ENCODE results near the gene ATXN7L1. TPM values are rescaled to one million over a fixed set of nuclear protein-coding genes. Genes with fewer than 3 reads are reported as not detected.

The ATXN7L1 gene
- total RNA-seq, 1 experiment from 2014 or later, result 24.3 TPM

DNA sequence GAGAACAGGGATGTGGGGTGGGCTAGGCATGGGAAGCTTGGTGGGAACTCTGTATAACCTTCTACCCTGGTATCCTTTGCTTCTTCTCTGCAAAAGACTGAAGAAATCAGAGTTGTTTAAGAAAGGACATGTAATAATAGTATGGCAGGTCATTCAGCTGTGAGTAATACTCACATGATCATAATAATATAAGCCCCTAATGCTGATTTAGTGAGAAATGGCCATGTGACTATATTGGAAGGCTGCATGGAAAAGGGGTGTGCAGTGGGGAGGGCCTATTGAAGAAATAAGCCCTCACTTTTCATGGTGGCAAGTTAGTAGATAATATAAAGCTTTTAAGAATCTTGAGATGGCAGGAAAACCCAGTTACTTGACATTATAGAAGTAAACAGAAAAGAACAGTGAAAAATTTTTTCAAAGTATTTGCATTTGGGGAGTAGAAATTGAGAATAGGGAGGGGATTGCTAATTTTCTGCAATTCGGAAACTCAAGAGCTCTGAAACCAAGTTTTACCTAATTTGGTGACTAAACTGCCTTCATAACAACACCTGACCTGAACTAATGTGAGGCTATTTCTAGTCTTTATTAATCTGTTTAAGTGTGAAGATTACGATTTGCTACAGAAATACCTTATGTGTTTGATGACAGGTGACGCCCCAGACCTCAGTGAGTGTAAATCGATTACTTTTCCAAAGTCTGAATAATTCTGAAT is 44.4 kb downstream of the ATXN7L1 start:
- H3K4ac ChIP-seq (ENCODE audit: low read depth, low read length), result no peak overlapping the region
- H2AFZ ChIP-seq (ENCODE audit: low read length), result no peak overlapping the region
- H3K18ac ChIP-seq (ENCODE audit: insufficient read length, low read depth, low read length), result no peak overlapping the region
- H3K4me2 ChIP-seq (ENCODE audit: insufficient read depth, insufficient read length, low read length), result no peak overlapping the region
- DNase-seq, result no peak
- no peak overlapping the region for H2AK5ac ChIP-seq (ENCODE audit: insufficient read length, low read length)
- no peak overlapping the region for H3K14ac ChIP-seq (ENCODE audit: insufficient read depth, low read length)
- peaks cover 40 to 44% of the 10 kb centered on the region in 2 experiments for H3K4me1 Mint-ChIP-seq
- peaks cover 13% of the 10 kb centered on the region for H3K27me3 Mint-ChIP-seq (ENCODE audit: low read depth)
- no peaks in the 10 kb centered on the region for H3K23me2 ChIP-seq (ENCODE audit: insufficient read length, low read depth, low read length, poor library complexity, severe bottlenecking)
- H3K9me3 ChIP-seq (ENCODE audit: control insufficient read depth, low read depth, low read length), result no peaks in the 10 kb centered on the region
- H4K5ac ChIP-seq (ENCODE audit: insufficient read length, low read depth, low read length), result no peak overlapping the region
- H3T11ph ChIP-seq (ENCODE audit: low read length), result no peak overlapping the region
- no peaks in the 10 kb centered on the region for H3K79me1 ChIP-seq (ENCODE audit: insufficient read depth, low read depth, low read length, poor library complexity, severe bottlenecking)
- no peak overlapping the region for H3K9ac ChIP-seq (ENCODE audit: extremely low read depth, insufficient read length, low read length)
- peaks cover 8% of the 10 kb centered on the region for H3K4me1 ChIP-seq (ENCODE audit: insufficient read depth, low read length)
- H4K91ac ChIP-seq (ENCODE audit: insufficient read length, low read depth, low read length), result no peak overlapping the region
- H3K23ac ChIP-seq (ENCODE audit: insufficient read length, low read depth, low read length), result no peak overlapping the region
- H3K27ac ChIP-seq (ENCODE audit: insufficient read length, low read depth, low read length), result no peak overlapping the region
- H2BK120ac ChIP-seq (ENCODE audit: low read depth, low read length, poor library complexity, severe bottlenecking), result no peak overlapping the region
- H2BK15ac ChIP-seq (ENCODE audit: low read depth, low read length), result no peak overlapping the region
- H4K20me1 ChIP-seq (ENCODE audit: control insufficient read depth, insufficient read depth, insufficient read length), result no peaks in the 10 kb centered on the region
- no peak overlapping the region for H2BK12ac ChIP-seq (ENCODE audit: insufficient read length, low read depth, low read length)
- no peak overlapping the region for H4K8ac ChIP-seq (replicated peaks; ENCODE audit: insufficient read length, low read depth, low read length)
- no peak overlapping the region for H3K56ac ChIP-seq (ENCODE audit: insufficient read length, low read depth, low read length)
- no CpG with 5 or more reads among the region's 4 CpGs for WGBS (ENCODE audit: extremely low coverage, insufficient read length, low lambda C conversion rate)
- H3K79me2 ChIP-seq (ENCODE audit: insufficient read depth, low read length), result no peaks in the 10 kb centered on the region
- H3K27ac Mint-ChIP-seq, result no peak overlapping the region; a peak in 1 of 7 replicates
- H2BK20ac ChIP-seq (ENCODE audit: low read depth, low read length, poor library complexity, severe bottlenecking), result no peak overlapping the region
- no peak overlapping the region for H3K4me3 Mint-ChIP-seq
- H3K27me3 ChIP-seq (ENCODE audit: insufficient read depth, low read length), result no peaks in the 10 kb centered on the region; the same call in 1 of the 2 replicates
- no peak for TF ChIP-seq CTCF (conservative IDR thresholded peaks at IDR 0.05)
- H2BK5ac ChIP-seq (ENCODE audit: insufficient read length, low read length), result no peak overlapping the region
- no peaks in the 10 kb centered on the region; a peak in 2 of 7 replicates for H3K36me3 Mint-ChIP-seq (ENCODE audit: insufficient read depth in 1 of 3, low read depth in 3 of 3)
- no peaks in the 10 kb centered on the region for H3K9me3 Mint-ChIP-seq
